Upper lobe of left lung (tissue), 6 donors: ENCODE data around the gene OTOG. TPM values are rescaled to one million over a fixed set of nuclear protein-coding genes. Genes with fewer than 3 reads are reported as not detected.

Source experiments
- ATAC-seq, 2 donors: fragments of 200-7000 bp; cut with Tn5 transposase; one replicate each; pipeline ENCODE4 v1.9.1; 2022; ENCODE audit warnings: mild to moderate bottlenecking in 2 of 2, moderate library complexity in 2 of 2; ENCODE audit not compliant: low FRiP score in 2 of 2
- DNase-seq, 2 donors: peaks; one replicate each; pipeline ENCODE4 v3.0.0-alpha.2; 2019 to 2020
- H3K27ac ChIP-seq, 4 donors: fragments of 200-600 bp; sonication (generic); one replicate each; pipeline ENCODE4 v1.5.1; 2016 to 2019
- H3K27me3 ChIP-seq, 4 donors: fragments of 200-600 bp; sonication (generic); one replicate each; pipeline ENCODE4 v1.5.1; 2017 to 2019
- H3K36me3 ChIP-seq, 4 donors: fragments of 200-600 bp; sonication (generic); one replicate each; pipeline ENCODE4 v1.5.1; 2016 to 2019
- H3K4me1 ChIP-seq, 4 donors: fragments of 200-600 bp; sonication (generic); one replicate each; pipeline ENCODE4 v1.5.1; 2018 to 2019
- H3K4me3 ChIP-seq, 4 donors: fragments of 200-600 bp; sonication (generic); one replicate each; pipeline ENCODE4 v1.5.1; 2017 to 2019; ENCODE audit warnings: mild to moderate bottlenecking in 2 of 4, moderate library complexity in 1 of 4
- H3K9me3 ChIP-seq, 4 donors: fragments of 200-600 bp; sonication (generic); one replicate each; pipeline ENCODE4 v1.5.1; 2018 to 2019
- EP300 ChIP-seq, 4 donors: sonication (generic); formaldehyde crosslinking; IDR thresholded peaks; one replicate each; pipeline ENCODE4 v1.5.1; 2017; ENCODE audit warnings: antibody characterized with exemption in 4 of 4, control low read depth in 2 of 4
- POLR2A ChIP-seq, 4 donors: fragments of 450-650 bp; IDR thresholded peaks; one replicate each; pipeline ENCODE4 v1.5.1; 2016 to 2017; ENCODE audit warnings: antibody characterized with exemption in 4 of 4, mild to moderate bottlenecking in 2 of 4
- POLR2AphosphoS5 ChIP-seq, 2 donors: sonication (generic); formaldehyde crosslinking; IDR thresholded peaks; one replicate each; pipeline ENCODE4 v1.5.1; 2017; ENCODE audit warnings: antibody characterized with exemption in 2 of 2
- WGBS, 2 donors: methylation state at CpG; one replicate each; pipeline ENCODE4 v1.1.5; 2017 to 2018; 5-methylcytosine and 5-hydroxymethylcytosine counted together
- total RNA-seq, 6 donors: library from RNA; depleted of rRNA in 4 of 6; stranded (reverse); fragments of >200 nt in 4 of 6; gene quantifications; one replicate each; pipeline versions ENCODE4 v1.1.0 to v1.2.1, GENCODE V29; 2016 to 2021
- TF ChIP-seq, protein P1 (sequence below), 6 experiments: fragments of 450-650 bp in 4 of 6; fragments of 200-600 bp in 2 of 6; sonication (generic) in 2 of 6; IDR thresholded peaks; one replicate each; pipeline ENCODE4 v1.5.1; 2016 to 2019; ENCODE audit warnings: antibody characterized with exemption in 6 of 6
- donor health status: DM: no; HTN: no; CAD: no; lungs with moderate emphysema.
- donor health status: DM: no; HTN: yes; CAD: no; lungs with severe emphysema.

The OTOG gene
- total RNA-seq, 6 donors from 2014 or later = not detected

GRCh38 chr11:17649261-17649660 lies 102.2 kb downstream of the OTOG start:
- ATAC-seq = no peak
- WGBS, 2 donors = 40 to 50% methylated on average over 6 of the region's 6 CpGs
- Histone ChIP-seq H3K4me1 (no peaks in the 10 kb centered on the region), H3K4me3 (no peak overlapping the region), H3K27me3 (no peaks in the 10 kb centered on the region), H3K36me3 (no peaks in the 10 kb centered on the region), H3K27ac (no peak overlapping the region), H3K9me3 (no peaks in the 10 kb centered on the region)
- no peak for TF ChIP-seq POLR2A (IDR thresholded peaks at IDR 0.05)
- TF ChIP-seq, protein P1, sequence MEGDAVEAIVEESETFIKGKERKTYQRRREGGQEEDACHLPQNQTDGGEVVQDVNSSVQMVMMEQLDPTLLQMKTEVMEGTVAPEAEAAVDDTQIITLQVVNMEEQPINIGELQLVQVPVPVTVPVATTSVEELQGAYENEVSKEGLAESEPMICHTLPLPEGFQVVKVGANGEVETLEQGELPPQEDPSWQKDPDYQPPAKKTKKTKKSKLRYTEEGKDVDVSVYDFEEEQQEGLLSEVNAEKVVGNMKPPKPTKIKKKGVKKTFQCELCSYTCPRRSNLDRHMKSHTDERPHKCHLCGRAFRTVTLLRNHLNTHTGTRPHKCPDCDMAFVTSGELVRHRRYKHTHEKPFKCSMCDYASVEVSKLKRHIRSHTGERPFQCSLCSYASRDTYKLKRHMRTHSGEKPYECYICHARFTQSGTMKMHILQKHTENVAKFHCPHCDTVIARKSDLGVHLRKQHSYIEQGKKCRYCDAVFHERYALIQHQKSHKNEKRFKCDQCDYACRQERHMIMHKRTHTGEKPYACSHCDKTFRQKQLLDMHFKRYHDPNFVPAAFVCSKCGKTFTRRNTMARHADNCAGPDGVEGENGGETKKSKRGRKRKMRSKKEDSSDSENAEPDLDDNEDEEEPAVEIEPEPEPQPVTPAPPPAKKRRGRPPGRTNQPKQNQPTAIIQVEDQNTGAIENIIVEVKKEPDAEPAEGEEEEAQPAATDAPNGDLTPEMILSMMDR (IDR thresholded peaks at IDR 0.05) = no peak
- TF ChIP-seq EP300 (IDR thresholded peaks at IDR 0.05) = no peak
- TF ChIP-seq POLR2AphosphoS5 (IDR thresholded peaks at IDR 0.05) = no peak
- DNase-seq = no peak

GRCh38 chr11:17649696-17650095 lies 102.6 kb downstream of the OTOG start:
- peaks cover 0 to 1% (median 0%) of the 10 kb centered on the region in 4 donors for H3K9me3 ChIP-seq
- no peaks in the 10 kb centered on the region for H3K27me3 ChIP-seq
- TF ChIP-seq POLR2AphosphoS5 (IDR thresholded peaks at IDR 0.05) = no peak
- TF ChIP-seq, protein P1 (IDR thresholded peaks at IDR 0.05) = no peak
- TF ChIP-seq EP300 (IDR thresholded peaks at IDR 0.05) = no peak
- no peak for TF ChIP-seq POLR2A (IDR thresholded peaks at IDR 0.05)
- no peaks in the 10 kb centered on the region for H3K36me3 ChIP-seq
- H3K27ac ChIP-seq = no peak overlapping the region
- ATAC-seq (no peak), DNase-seq (no peak)
- no peak overlapping the region for H3K4me3 ChIP-seq
- H3K4me1 ChIP-seq = no peaks in the 10 kb centered on the region
- 14 to 39% methylated on average over 4 of the region's 4 CpGs for WGBS, 2 donors

DNA sequence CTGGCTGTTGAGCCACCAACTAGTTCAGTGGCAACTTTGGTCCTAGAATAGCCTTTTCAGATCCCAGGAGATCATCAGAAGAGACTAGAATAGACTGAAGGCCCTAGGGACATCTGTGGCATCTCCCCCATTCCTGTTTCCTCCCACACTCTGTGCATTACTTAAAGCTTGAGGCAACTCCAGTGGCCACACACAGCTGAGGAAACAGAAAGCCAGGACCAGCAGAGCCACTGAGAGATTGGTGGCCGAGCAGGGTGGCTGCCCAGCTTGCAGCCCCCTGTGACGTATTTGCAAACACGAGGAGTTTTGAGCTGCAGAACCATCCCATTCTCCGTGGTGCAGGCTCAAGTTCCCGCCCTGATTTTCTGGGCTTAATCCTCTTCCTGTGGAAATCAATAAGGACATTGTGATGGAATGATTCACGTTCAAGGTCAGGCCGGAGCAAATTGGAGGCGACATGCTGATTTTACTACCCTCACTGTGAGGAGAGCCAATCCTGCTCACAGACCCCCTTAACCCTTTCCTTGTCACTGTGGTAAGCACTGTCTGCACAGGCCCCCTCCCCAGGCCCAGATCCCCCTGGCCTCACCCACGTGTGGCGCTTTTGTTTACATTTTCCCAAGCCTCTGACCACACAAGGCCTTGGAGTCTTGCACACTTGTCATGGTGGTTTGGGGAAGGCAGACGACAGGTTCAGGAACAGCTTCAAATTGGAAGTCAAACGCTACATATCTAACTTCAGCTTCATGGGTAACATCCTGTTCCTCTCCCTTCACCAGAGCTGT lies 103.3 kb downstream of the OTOG start:
- Histone ChIP-seq H3K4me3 (no peak overlapping the region), H3K36me3 (no peaks in the 10 kb centered on the region), H3K4me1 (no peaks in the 10 kb centered on the region), H3K9me3 (peaks cover 0 to 8% (median 2%) of the 10 kb centered on the region in 4 donors), H3K27me3 (no peaks in the 10 kb centered on the region), H3K27ac (no peak overlapping the region)
- ATAC-seq (no peak), DNase-seq (no peak)
- 19 to 21% methylated on average over 11 to 12 of the region's 12 CpGs for WGBS, 2 donors
- TF ChIP-seq, protein P1 (IDR thresholded peaks at IDR 0.05) = no peak
- no peak for TF ChIP-seq EP300 (IDR thresholded peaks at IDR 0.05)
- TF ChIP-seq POLR2AphosphoS5 (IDR thresholded peaks at IDR 0.05) = no peak
- no peak for TF ChIP-seq POLR2A (IDR thresholded peaks at IDR 0.05)

DNA sequence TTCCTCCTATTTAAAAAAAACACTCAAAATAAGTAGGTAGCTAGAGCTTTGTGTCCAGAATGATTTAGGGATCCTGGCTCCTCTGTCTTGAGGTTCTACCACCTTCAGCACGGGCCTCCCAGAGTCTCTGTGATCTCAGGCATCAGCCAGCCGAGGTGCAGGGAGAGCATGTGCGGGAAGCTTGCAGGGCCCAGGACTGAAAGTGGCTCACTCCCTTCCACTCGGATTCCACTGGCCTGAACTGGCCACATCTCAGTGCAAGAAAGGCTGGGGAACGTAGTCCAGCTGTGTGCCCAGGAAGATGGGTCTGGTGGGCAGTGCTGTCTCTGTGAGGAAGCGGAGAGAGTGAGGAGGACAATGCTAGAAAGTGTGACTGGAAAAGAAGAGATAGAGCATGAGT lies 104.0 kb downstream of the OTOG start:
- Histone ChIP-seq H3K27me3 (no peaks in the 10 kb centered on the region), H3K4me1 (no peaks in the 10 kb centered on the region), H3K4me3 (no peak overlapping the region), H3K9me3 (peaks cover 0 to 8% (median 4%) of the 10 kb centered on the region in 4 donors), H3K36me3 (no peaks in the 10 kb centered on the region), H3K27ac (no peak overlapping the region)
- no peak for ATAC-seq
- no peak for DNase-seq
- WGBS, 2 donors = 63 to 68% methylated on average over 6 of the region's 6 CpGs
- TF ChIP-seq POLR2AphosphoS5 (IDR thresholded peaks at IDR 0.05) (no peak), EP300 (IDR thresholded peaks at IDR 0.05) (no peak), POLR2A (IDR thresholded peaks at IDR 0.05) (no peak)
- TF ChIP-seq, protein P1 (IDR thresholded peaks at IDR 0.05) = no peak

- Histone ChIP-seq H3K9me3 (peaks cover 0 to 9% (median 4%) of the 10 kb centered on the region in 4 donors), H3K36me3 (no peaks in the 10 kb centered on the region), H3K4me3 (no peak overlapping the region), H3K4me1 (no peaks in the 10 kb centered on the region), H3K27me3 (no peaks in the 10 kb centered on the region), H3K27ac (no peak overlapping the region)
- DNase-seq = no peak
- TF ChIP-seq POLR2AphosphoS5 (IDR thresholded peaks at IDR 0.05) (no peak), POLR2A (IDR thresholded peaks at IDR 0.05) (no peak)
- 50% methylated on average over 4 to 5 of the region's 5 CpGs for WGBS, 2 donors
- no peak for ATAC-seq
These were observed 104.6 kb downstream of the OTOG start for GRCh38 chr11:17651681-17652080.
